ENCODE results near the gene PHLPP1.

DNA sequence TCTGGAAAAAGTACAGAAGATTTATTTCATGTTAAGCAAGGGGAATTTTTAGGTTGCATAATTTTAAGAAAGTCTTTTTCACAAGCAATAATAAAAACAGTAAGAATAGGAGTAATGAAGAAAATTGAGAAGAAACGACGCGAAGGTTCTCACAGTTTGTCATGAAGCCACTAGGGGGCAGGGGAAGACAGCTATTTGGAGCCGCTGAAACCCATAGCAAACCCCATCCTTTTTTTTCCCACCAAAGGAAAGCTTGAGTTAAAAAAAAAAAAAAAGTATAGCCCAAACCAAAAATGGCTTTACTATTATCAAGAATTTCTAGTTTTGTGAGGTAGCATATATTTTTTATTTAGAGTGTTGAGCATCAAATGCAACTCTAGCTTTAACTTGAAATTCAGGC is 300.9 kb downstream of the PHLPP1 start:
- TF ChIP-seq POLR2A (IDR thresholded peaks at IDR 0.05), result no peak
- TF ChIP-seq, protein P1, sequence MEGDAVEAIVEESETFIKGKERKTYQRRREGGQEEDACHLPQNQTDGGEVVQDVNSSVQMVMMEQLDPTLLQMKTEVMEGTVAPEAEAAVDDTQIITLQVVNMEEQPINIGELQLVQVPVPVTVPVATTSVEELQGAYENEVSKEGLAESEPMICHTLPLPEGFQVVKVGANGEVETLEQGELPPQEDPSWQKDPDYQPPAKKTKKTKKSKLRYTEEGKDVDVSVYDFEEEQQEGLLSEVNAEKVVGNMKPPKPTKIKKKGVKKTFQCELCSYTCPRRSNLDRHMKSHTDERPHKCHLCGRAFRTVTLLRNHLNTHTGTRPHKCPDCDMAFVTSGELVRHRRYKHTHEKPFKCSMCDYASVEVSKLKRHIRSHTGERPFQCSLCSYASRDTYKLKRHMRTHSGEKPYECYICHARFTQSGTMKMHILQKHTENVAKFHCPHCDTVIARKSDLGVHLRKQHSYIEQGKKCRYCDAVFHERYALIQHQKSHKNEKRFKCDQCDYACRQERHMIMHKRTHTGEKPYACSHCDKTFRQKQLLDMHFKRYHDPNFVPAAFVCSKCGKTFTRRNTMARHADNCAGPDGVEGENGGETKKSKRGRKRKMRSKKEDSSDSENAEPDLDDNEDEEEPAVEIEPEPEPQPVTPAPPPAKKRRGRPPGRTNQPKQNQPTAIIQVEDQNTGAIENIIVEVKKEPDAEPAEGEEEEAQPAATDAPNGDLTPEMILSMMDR (IDR thresholded peaks at IDR 0.05), result peak; percentile 56 to 80 (median 57)

Data from ovary (tissue), 3 donors.